Nephron (organoid): Measurements from ENCODE around the gene FBN2.
A peak's percentile ranks its signal among the peaks of the same experiment; 100 is the strongest.

Source experiments
- H3K27ac Mint-ChIP-seq, 3 experiments: 2 replicates each; pipeline ENCODE4 v1.8.0; 2020; ENCODE audit warnings: mixed read lengths in 3 of 3, mild to moderate bottlenecking in 2 of 3, moderate library complexity in 1 of 3
- H3K27me3 Mint-ChIP-seq: 2 replicates; pipeline ENCODE4 v1.8.0; 2021; ENCODE audit warnings: low read depth, mild to moderate bottlenecking, moderate library complexity, mixed read lengths
- H3K36me3 Mint-ChIP-seq: 2 replicates; pipeline ENCODE4 v1.8.0; 2020; ENCODE audit warnings: low read depth, mixed read lengths
- H3K4me1 Mint-ChIP-seq: 2 replicates; pipeline ENCODE4 v1.8.0; 2020; ENCODE audit warnings: mixed read lengths
- H3K4me3 Mint-ChIP-seq, 3 experiments: 2 replicates each; pipeline ENCODE4 v1.8.0; 2020; ENCODE audit warnings: mild to moderate bottlenecking in 3 of 3, mixed read lengths in 3 of 3, moderate library complexity in 2 of 3
- H3K9me3 Mint-ChIP-seq: 2 replicates; pipeline ENCODE4 v1.8.0; 2020; ENCODE audit warnings: mixed read lengths
- TF ChIP-seq, protein P1 (sequence below), 3 experiments: fragments of 200-600 bp; sonication (generic); IDR thresholded peaks; one replicate each; pipeline ENCODE4 v1.5.0; 2021; ENCODE audit warnings: antibody characterized with exemption in 3 of 3; ENCODE audit not compliant: unreplicated experiment in 3 of 3

FBN2 gene

DNA sequence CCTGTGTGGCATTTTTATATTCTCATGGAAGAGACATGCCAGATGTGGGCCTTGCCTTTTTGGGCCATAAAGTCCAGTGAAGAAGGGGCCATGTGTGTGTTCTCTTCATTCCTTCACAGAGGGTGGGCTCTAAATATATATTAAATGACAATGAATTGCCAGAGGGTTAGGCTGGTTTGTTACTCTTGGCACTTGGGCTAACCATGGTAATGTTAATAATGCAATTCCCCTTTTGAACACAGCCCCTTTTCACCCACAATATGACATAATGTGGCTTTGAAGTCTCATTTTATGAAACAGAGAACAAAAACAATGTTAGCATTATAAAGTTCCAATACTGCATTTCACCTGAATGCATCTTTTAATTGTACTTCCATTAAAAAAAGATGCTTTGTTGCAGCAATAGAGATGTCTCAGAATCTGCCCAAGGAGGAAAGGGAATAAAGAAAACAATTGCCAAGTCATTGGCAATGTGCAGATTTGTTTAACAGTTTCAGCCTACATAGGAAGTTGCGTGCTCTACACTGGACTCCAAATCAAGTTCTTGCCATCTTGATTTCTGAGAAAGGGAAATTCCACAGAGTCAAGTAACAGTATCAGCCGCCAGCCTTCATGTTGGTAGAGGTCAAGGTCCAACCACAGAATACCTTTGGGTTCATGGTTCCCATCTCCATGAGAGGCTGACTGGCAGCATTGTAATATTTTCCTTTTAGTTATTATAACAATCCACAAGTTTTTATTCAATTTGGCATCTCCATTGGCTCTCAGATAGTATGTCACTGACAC, 312.6 kb downstream of the FBN2 start:
- peaks cover 27% of the 10 kb centered on the region for H3K4me1 Mint-ChIP-seq
- H3K4me3 Mint-ChIP-seq: no peak overlapping the region
- H3K9me3 Mint-ChIP-seq: peaks cover 7% of the 10 kb centered on the region
- no peaks in the 10 kb centered on the region for H3K36me3 Mint-ChIP-seq
- peaks cover 5% of the 10 kb centered on the region for H3K27me3 Mint-ChIP-seq
- peak overlapping the region in 2 of 3 experiments; percentile 16 to 22 for H3K27ac Mint-ChIP-seq
- TF ChIP-seq, protein P1, sequence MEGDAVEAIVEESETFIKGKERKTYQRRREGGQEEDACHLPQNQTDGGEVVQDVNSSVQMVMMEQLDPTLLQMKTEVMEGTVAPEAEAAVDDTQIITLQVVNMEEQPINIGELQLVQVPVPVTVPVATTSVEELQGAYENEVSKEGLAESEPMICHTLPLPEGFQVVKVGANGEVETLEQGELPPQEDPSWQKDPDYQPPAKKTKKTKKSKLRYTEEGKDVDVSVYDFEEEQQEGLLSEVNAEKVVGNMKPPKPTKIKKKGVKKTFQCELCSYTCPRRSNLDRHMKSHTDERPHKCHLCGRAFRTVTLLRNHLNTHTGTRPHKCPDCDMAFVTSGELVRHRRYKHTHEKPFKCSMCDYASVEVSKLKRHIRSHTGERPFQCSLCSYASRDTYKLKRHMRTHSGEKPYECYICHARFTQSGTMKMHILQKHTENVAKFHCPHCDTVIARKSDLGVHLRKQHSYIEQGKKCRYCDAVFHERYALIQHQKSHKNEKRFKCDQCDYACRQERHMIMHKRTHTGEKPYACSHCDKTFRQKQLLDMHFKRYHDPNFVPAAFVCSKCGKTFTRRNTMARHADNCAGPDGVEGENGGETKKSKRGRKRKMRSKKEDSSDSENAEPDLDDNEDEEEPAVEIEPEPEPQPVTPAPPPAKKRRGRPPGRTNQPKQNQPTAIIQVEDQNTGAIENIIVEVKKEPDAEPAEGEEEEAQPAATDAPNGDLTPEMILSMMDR (IDR thresholded peaks at IDR 0.05; ENCODE audit: unreplicated experiment in 3 of 3): no peak

DNA sequence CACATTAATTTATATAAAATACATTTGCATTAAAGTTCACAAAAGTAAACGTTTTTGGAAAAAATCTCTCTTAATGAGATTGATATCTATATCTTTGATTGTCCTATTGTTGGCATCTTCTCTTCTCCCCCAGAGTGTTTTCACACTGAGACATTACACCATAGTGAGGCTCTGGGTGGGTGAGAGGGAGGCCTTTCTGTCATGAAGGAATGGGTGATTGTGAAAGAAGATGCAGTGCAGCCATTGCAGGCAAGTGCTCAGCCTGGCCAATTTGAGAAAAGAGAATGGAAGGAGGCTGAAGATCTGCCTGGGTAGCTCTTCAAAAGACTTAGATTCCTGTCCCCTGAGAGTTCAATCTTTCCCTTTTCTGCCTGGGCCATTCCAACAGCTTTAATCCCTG, 313.7 kb downstream of the FBN2 start:
- Mint-ChIP-seq H3K27ac (peak overlapping the region in 1 of 3 experiments; percentile 9), H3K36me3 (no peaks in the 10 kb centered on the region), H3K4me1 (peaks cover 27% of the 10 kb centered on the region), H3K9me3 (no peaks in the 10 kb centered on the region), H3K4me3 (no peak overlapping the region), H3K27me3 (peaks cover 5% of the 10 kb centered on the region)
- TF ChIP-seq, protein P1 (IDR thresholded peaks at IDR 0.05; ENCODE audit: unreplicated experiment in 3 of 3): no peak

DNA sequence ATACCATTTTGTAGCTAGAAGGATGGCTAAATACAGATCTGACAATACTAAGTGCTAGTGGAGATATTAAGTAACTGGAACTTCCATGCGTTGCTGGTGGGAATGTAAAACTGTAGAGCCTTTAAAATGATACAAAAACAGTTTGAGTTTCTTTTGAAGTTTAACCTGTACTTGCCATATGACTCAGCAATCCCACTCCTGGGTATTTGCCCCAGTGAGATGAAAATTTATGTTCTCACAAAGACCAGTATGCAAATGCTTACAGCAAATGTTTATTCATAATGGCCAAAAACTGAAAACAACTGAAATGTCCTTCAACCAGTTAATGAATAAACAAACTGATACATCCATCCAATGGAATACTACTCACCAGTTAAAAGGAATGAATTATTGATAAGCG, 317.2 kb downstream of the FBN2 start:
- peaks cover 6% of the 10 kb centered on the region for H3K4me1 Mint-ChIP-seq
- H3K9me3 Mint-ChIP-seq: no peaks in the 10 kb centered on the region
- no peak overlapping the region for H3K4me3 Mint-ChIP-seq
- H3K27me3 Mint-ChIP-seq: peaks cover 5% of the 10 kb centered on the region
- no peaks in the 10 kb centered on the region for H3K36me3 Mint-ChIP-seq
- no peak overlapping the region for H3K27ac Mint-ChIP-seq
- TF ChIP-seq, protein P1 (IDR thresholded peaks at IDR 0.05; ENCODE audit: unreplicated experiment in 3 of 3): no peak

DNA sequence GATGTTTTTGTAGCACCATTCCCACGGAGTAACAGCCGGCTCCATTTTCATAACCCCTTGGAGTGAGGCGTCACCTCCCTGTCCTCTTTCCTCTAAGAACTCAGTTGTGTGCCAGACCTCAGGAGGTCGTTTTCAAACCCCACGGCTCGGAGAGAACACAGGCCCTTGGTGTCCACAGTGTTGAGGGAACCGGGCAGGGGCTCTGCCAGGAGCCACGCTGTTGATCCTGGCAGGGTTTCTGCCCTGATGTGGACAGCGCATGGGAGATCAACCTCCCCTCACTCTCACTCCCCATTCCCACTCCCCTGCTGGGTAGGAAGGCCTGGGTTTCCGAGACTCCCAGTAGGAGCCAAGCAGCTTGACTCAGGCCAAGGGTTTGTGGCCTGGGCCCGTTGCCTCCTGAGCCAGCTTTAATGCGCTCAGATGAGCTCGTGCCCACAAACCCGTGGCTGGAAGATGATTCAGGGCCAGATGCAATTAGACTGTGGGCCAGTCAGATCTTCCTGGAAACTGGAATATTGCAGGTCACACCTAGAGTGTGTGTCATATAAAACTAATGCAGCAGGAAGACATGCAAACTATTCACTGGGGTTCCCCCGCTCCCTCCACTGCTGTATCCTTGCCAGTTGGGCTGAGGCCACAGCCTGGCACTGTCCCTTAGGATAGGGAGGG, 321.0 kb downstream of the FBN2 start:
- no peak overlapping the region for H3K4me3 Mint-ChIP-seq
- no peak overlapping the region for H3K27ac Mint-ChIP-seq
- H3K4me1 Mint-ChIP-seq: peaks cover 5% of the 10 kb centered on the region
- TF ChIP-seq, protein P1 (IDR thresholded peaks at IDR 0.05; ENCODE audit: unreplicated experiment in 3 of 3): no peak
- peaks cover 8% of the 10 kb centered on the region for H3K27me3 Mint-ChIP-seq
- H3K9me3 Mint-ChIP-seq: no peaks in the 10 kb centered on the region
- H3K36me3 Mint-ChIP-seq: no peaks in the 10 kb centered on the region

DNA sequence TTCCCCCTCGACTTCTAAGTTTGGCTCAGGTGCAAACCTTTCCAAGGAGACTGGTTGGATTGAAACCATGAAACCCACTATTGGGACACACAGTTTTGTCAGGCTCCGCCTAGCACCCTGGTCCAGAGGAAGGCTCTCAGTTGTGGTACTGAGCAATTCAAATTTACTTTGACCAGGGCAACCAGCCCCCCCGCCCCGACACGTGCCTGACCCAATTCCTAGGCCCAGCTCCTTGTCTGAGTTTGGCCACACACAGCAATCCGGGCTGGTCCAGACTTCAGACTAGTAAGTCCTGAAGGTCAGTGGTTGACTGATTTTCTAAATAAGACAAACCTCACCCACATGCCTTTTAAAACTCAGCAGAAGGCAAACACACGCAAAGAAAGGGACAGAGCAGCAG, 321.8 kb downstream of the FBN2 start:
- no peaks in the 10 kb centered on the region for H3K9me3 Mint-ChIP-seq
- H3K4me1 Mint-ChIP-seq: peaks cover 5% of the 10 kb centered on the region
- peaks cover 8% of the 10 kb centered on the region for H3K27me3 Mint-ChIP-seq
- TF ChIP-seq, protein P1 (IDR thresholded peaks at IDR 0.05; ENCODE audit: unreplicated experiment in 3 of 3): no peak
- no peaks in the 10 kb centered on the region for H3K36me3 Mint-ChIP-seq
- H3K27ac Mint-ChIP-seq: no peak overlapping the region
- no peak overlapping the region for H3K4me3 Mint-ChIP-seq
